HCT116 (cell line): Measurements from ENCODE around the gene RELCH. TPM values are rescaled to one million over a fixed set of nuclear protein-coding genes. Genes with fewer than 3 reads are reported as not detected.

Source experiments
- ATAC-seq: fragments of 200-7000 bp; cut with Tn5 transposase; 2 replicates; pipeline ENCODE4 v1.9.1; 2020; ENCODE audit warnings: mild to moderate bottlenecking, moderate library complexity
- BruUV-seq: library from RNA; stranded (reverse); fragments of 400-500 nt; replicated peaks from 2 replicates; lab custom pipeline; 2021; lab: Mats Ljungman, UMichigan
- CTCF ChIA-PET: fragments of 300-600 bp; sonication (Branson Sonifier 250); formaldehyde crosslinking; loops from one replicate; lab custom pipeline; 2021; ENCODE audit warnings: antibody characterized with exemption; lab: Charles Lee
- POLR2A ChIA-PET: fragments of 300-600, 350-600 bp; sonication (Branson Sonifier 250); formaldehyde crosslinking; loops from one replicate; lab custom pipeline; 2021; ENCODE audit warnings: antibody characterized with exemption; lab: Charles Lee
- RAD21 ChIA-PET, 2 experiments: fragments of 300-600 bp; sonication (Branson Sonifier 250); formaldehyde crosslinking; loops; one replicate each; lab custom pipeline; 2023; ENCODE audit warnings: low total read pairs in 2 of 2; ENCODE audit not compliant: uncharacterized antibody in 2 of 2, unreplicated experiment in 2 of 2, low non-redundant PET in 1 of 2; lab: Charles Lee
- DNase-seq: peaks from one replicate; pipeline ENCODE4 v3.0.0-alpha.2; 2010; ENCODE audit warnings: low read depth, low spot score
- H2AFZ ChIP-seq: fragments of 200-600 bp; shearing (Covaris generic), sonication (generic); 2 replicates; pipeline ENCODE4 v1.6.1; 2017; ENCODE audit warnings: low read depth, mixed run types, mixed read lengths, antibody characterized with exemption, low read length; ENCODE audit not compliant: poor library complexity, severe bottlenecking
- H3K27ac ChIP-seq: 2 replicates; pipeline ENCODE4 v1.5.1; 2012; ENCODE audit warnings: low read depth, low read length
- H3K27me3 ChIP-seq: fragments of 200-600 bp; sonication (generic); 2 replicates; pipeline ENCODE4 v1.6.1; 2016; ENCODE audit warnings: mixed run types, low read length, mixed read lengths; ENCODE audit not compliant: insufficient read depth
- H3K36me3 ChIP-seq, 2 experiments: fragments of 200-500 bp in 1 of 2; fragments of 200-600 bp in 1 of 2; sonication (Bioruptor generic) in 1 of 2; sonication (generic) in 1 of 2; 2 replicates each; pipeline versions ENCODE4 v1.5.1 to v1.6.1; 2014 to 2016; ENCODE audit warnings: low read length in 2 of 2, inconsistent platforms in 1 of 2, mixed read lengths in 1 of 2, mixed run types in 1 of 2; ENCODE audit not compliant: insufficient read depth in 2 of 2, control insufficient read depth in 1 of 2
- H3K4me1 ChIP-seq, 2 experiments: fragments of 200-600 bp in 1 of 2; sonication (generic) in 1 of 2; 2 replicates each; pipeline versions ENCODE4 v1.5.1 to v1.6.1; 2012 to 2017; ENCODE audit warnings: low read length in 2 of 2, inconsistent platforms in 1 of 2, mild to moderate bottlenecking in 1 of 2, mixed read lengths in 1 of 2, mixed run types in 1 of 2, moderate library complexity in 1 of 2; ENCODE audit not compliant: insufficient read depth in 2 of 2, control insufficient read depth in 1 of 2
- H3K4me2 ChIP-seq: fragments of 200-600 bp; sonication (generic); 2 replicates; pipeline ENCODE4 v1.6.1; 2017; ENCODE audit warnings: mixed run types, low read length, mixed read lengths
- H3K4me3 ChIP-seq, 2 experiments: fragments of 200-600 bp in 1 of 2; sonication (generic) in 1 of 2; replicated peaks in 1 of 2; 2 replicates each; pipeline ENCODE4 v1.5.1; 2011 to 2016; ENCODE audit warnings: low read length in 2 of 2, control low read depth in 1 of 2, low read depth in 1 of 2, mild to moderate bottlenecking in 1 of 2, mixed read lengths in 1 of 2, mixed run types in 1 of 2
- H3K79me2 ChIP-seq: fragments of 200-600 bp; sonication (generic); 2 replicates; pipeline ENCODE4 v1.6.1; 2017; ENCODE audit warnings: mild to moderate bottlenecking, mixed run types, low read length, moderate library complexity, mixed read lengths; ENCODE audit not compliant: insufficient read depth
- H3K9ac ChIP-seq: fragments of 200-600 bp; sonication (generic); 2 replicates; pipeline ENCODE4 v1.6.1; 2016; ENCODE audit warnings: low read length, mixed read lengths
- H3K9me2 ChIP-seq: fragments of 200-600 bp; sonication (generic), shearing (Covaris generic); 2 replicates; pipeline ENCODE4 v1.6.1; 2017; ENCODE audit warnings: mixed run types, mild to moderate bottlenecking, moderate library complexity; ENCODE audit not compliant: insufficient read depth
- H3K9me3 ChIP-seq, 2 experiments: fragments of 200-500 bp in 1 of 2; fragments of 200-600 bp in 1 of 2; sonication (Bioruptor generic) in 1 of 2; sonication (generic) in 1 of 2; 2 replicates each; pipeline ENCODE4 v1.6.1; 2014 to 2017; ENCODE audit warnings: low read length in 2 of 2, mixed read lengths in 2 of 2, inconsistent platforms in 1 of 2, low read depth in 1 of 2, mild to moderate bottlenecking in 1 of 2, mixed run types in 1 of 2, moderate library complexity in 1 of 2; ENCODE audit not compliant: control insufficient read depth in 1 of 2, insufficient read depth in 1 of 2
- H4K20me1 ChIP-seq: fragments of 200-600 bp; sonication (generic), shearing (Covaris generic); 2 replicates; pipeline ENCODE4 v1.6.1; 2017; ENCODE audit warnings: mixed run types, mild to moderate bottlenecking, moderate library complexity; ENCODE audit not compliant: insufficient read depth
- ATF3 ChIP-seq: IDR thresholded peaks from 2 replicates; pipeline ENCODE4 v1.6.1; 2012
- CBX3 ChIP-seq: IDR thresholded peaks from 2 replicates; pipeline ENCODE4 v1.6.1; 2012; ENCODE audit warnings: low read depth
- CTCF ChIP-seq, 3 experiments: fragments of 200-600 bp in 1 of 3; sonication (generic) in 1 of 3; IDR thresholded peaks in 2 of 3; conservative IDR thresholded peaks in 1 of 3; 2 replicates each; pipeline ENCODE4 v1.5.1; 2012 to 2017; ENCODE audit warnings: low read depth in 2 of 3, low read length in 2 of 3, antibody characterized with exemption in 1 of 3, borderline replicate concordance in 1 of 3, control low read depth in 1 of 3, mild to moderate bottlenecking in 1 of 3, mixed read lengths in 1 of 3, mixed run types in 1 of 3, moderate library complexity in 1 of 3; ENCODE audit not compliant: insufficient read depth in 1 of 3
- EZH2 ChIP-seq: fragments of 200-600 bp; sonication (generic); IDR thresholded peaks from 2 replicates; pipeline ENCODE4 v1.6.1; 2017; ENCODE audit warnings: antibody characterized with exemption, mixed run types
- JUND ChIP-seq: IDR thresholded peaks from 2 replicates; pipeline ENCODE4 v1.6.1; 2012
- SRF ChIP-seq: IDR thresholded peaks from 2 replicates; pipeline ENCODE4 v1.6.1; 2012; ENCODE audit warnings: low read depth
- TCF7L2 ChIP-seq: IDR thresholded peaks from 2 replicates; pipeline ENCODE4 v1.7.0; 2011; ENCODE audit warnings: borderline replicate concordance, inconsistent platforms; ENCODE audit not compliant: insufficient read depth, insufficient read length; ENCODE audit errors: extremely low read depth
- ZFX ChIP-seq: fragments of 450-650 bp; IDR thresholded peaks from 2 replicates; pipeline ENCODE4 v1.6.1; 2017
- intact Hi-C: fragments of 100-400 bp; cut with micrococcal nuclease; formaldehyde crosslinking; loops from 2 replicates; pipeline ENCODE4 v1.10.0; 2022
- total RNA-seq: library from RNA; stranded (reverse); gene quantifications from one replicate; pipeline ENCODE4 v1.2.1, GENCODE V29; 2021; ENCODE audit not compliant: unreplicated experiment
- TF ChIP-seq, protein P1 (sequence below): IDR thresholded peaks from 2 replicates; pipeline ENCODE4 v1.6.1; 2012

RELCH gene
- total RNA-seq, 1 experiment from 2014 or later = 17.4 TPM

DNA sequence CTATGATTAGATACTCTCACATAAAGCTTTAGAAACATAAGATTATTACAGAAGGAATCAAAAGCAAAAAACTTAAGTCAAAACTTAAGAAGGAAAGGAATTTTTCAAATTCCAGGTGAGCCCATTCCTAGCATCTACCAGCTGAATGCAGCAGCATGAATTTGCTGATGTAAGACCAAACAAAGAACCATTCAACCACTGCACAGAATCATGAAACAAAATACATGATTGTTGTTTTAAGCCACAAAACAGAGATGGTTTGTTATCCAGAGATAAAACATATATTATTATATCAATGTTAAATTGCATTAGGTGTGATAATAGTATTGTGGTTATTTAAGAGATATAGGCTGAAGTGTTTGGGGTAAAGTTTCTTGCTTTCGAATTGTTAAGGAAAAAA, 29.2 kb upstream of the RELCH start:
- no peak overlapping the region for H3K9ac ChIP-seq
- H3K9me2 ChIP-seq = no peaks in the 10 kb centered on the region
- H3K4me1 ChIP-seq = no peaks in the 10 kb centered on the region
- H3K4me3 ChIP-seq = no peak overlapping the region
- ATAC-seq (no peak), DNase-seq (no peak)
- RAD21 ChIA-PET = no interaction called here
- H3K9me3 ChIP-seq = no peaks in the 10 kb centered on the region
- H3K27me3 ChIP-seq = no peaks in the 10 kb centered on the region
- H2AFZ ChIP-seq = no peak overlapping the region
- no peak for TF ChIP-seq ZFX
- TF ChIP-seq SRF = no peak
- no peak for TF ChIP-seq ATF3
- TF ChIP-seq EZH2 = no peak
- TF ChIP-seq JUND = no peak
- no peak for TF ChIP-seq CTCF (IDR thresholded peaks at IDR 0.05 in 2 of 3, conservative IDR thresholded peaks at IDR 0.05 in 1 of 3; ENCODE audit: borderline replicate concordance in 1 of 3, insufficient read depth in 1 of 3, low read depth in 2 of 3, low read length in 2 of 3)
- TF ChIP-seq, protein P1, sequence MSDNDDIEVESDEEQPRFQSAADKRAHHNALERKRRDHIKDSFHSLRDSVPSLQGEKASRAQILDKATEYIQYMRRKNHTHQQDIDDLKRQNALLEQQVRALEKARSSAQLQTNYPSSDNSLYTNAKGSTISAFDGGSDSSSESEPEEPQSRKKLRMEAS = no peak
- TF ChIP-seq CBX3 = no peak
- TF ChIP-seq TCF7L2 = no peak
- TF ChIP-seq, all 23 proteins: peak for 0
- no peaks in the 10 kb centered on the region for H3K36me3 ChIP-seq
- no TSS peak for BruUV-seq
- H3K4me2 ChIP-seq = no peak overlapping the region
- ChIA-PET CTCF (no interaction called here), POLR2A (no interaction called here)
- H3K79me2 ChIP-seq = no peaks in the 10 kb centered on the region
- H3K27ac ChIP-seq = no peak overlapping the region
- no peaks in the 10 kb centered on the region for H4K20me1 ChIP-seq
- intact Hi-C loops = no loop called here
